Left forelimb (tissue), 1 donor: Measurements from ENCODE around the gene REN.

ENCODE experiments used
- DNase-seq: peaks from one replicate; pipeline ENCODE4 v3.0.0-alpha.2; 2018; ENCODE audit warnings: low spot score

The REN gene

DNA sequence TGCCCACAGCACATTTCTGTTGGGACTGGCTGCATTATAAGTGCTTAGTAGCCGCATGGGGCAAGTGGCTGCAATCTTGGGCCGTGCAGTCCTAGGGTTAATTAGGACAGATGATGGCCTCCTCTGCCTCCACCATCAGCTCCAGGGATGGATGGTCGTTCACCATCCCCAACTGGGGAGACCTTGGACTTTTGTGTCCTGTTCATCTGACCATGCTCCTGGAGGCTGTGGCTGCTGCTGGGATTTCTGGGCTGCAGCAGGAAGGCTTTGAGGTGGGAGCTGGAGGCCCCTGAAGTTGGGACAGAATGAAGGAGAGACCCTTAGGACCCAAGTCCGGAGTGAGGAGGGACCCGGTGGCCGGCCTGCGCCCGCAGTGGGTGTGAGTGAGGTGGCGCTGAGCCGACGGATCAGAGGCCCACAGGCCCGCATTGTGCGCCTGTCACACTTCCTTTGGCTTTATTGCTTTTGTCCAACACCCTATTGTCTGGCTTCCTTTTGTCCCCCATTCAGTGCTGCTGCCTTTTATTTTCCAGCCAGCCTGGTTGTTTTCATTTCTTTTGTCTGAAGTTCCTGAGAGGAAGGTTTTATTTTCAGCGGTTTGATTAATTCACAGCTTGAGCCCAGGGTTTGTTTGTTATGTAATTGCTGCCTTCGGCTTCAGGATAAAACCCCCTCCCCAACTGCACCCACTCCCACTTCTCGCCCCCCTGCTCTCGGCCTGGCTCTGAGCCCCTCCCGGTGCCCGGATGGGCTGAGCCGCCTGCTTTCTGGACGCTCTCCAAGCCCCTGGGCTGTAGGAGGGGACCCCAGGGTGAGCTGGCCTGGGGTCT lies 57.6 kb downstream of the REN start:
- DNase-seq: no peak

DNA sequence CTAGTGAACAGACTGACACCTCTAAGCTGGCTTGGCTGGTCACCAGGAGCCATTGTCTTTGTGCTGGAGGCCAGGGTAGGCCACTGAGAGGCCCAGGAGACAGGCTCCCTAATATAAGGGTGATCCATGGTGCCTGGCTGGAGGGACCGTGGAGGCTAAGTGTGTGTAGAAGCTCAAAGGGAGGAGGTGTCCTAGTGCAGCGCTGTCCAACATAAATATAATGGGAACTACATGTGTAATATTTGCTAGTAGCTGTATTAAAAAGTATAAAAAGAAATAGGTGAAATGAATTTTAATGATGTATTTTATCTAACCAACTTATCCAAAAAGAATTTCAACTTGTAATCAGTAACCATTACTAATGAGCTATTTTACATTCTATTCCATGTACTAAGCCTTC lies 58.2 kb downstream of the REN start:
- no peak for DNase-seq

DNA sequence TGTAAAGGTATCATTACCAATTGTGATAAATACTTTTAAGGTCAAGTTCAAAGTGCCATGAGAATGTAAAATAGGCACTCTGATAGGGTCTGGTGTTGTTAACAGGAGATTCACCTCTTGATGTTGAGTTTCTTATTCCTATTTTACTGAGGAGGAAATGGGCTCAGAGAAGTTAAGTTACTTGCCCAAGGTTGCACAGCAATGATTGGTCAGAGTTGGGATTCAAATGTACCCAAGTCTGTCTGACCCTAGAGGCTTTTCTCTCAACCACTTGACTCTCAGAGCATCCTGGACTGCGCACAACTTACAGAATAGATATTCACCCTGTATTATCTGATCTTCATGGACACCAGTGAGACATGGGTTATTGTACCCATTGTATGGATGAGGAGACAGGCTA lies 59.3 kb downstream of the REN start:
- no peak for DNase-seq

DNA sequence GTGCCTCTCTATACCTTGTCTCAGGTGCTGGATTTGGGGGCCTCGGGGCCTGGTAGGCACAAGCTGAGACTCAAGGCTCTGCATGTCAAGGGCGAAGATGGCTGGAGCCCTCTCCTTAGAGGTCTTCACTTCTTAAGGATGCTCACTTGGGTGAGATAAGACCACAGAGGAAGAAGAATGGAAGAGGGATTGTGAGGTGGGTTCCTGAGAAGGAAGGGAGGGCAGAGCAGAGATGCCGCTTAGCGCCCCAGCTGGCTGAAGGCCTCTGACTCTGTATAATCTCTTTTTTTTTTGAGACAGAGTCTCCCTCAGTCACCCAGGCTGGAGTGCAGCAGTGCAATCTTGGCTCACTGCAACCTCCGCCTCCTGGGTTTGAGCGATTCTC lies 61.0 kb downstream of the REN start:
- DNase-seq: no peak
